Right ventricle myocardium superior (tissue), 1 donor: Measurements from ENCODE around the gene FHL1. TPM values are rescaled to one million over a fixed set of nuclear protein-coding genes. Genes with fewer than 3 reads are reported as not detected.
"Not testable (repeated sequence)": the region's sequence is repeated elsewhere in the genome, so short reads cannot be mapped to it uniquely, and the experiment has no call there.

Experiments
- ATAC-seq: fragments of 200-7000 bp; cut with Tn5 transposase; one replicate; pipeline ENCODE4 v1.9.1; 2020; ENCODE audit warnings: mild to moderate bottlenecking; ENCODE audit not compliant: poor library complexity
- DNase-seq: peaks from one replicate; pipeline ENCODE4 v3.0.0-alpha.2; 2020
- intact Hi-C: fragments of 100-400 bp; cut with DNase I; formaldehyde crosslinking; loops from one replicate; pipeline ENCODE4 v1.11.2; 2022
- total RNA-seq: library from RNA; stranded (reverse); fragmentation: NEBNext Ultra II Directional; extraction: Animal tissue kit (Norgen Biotek cat#: 25700); gene quantifications from one replicate; pipeline ENCODE4 v1.2.1, GENCODE V29; 2021
- donor health status: DM: no; HTN: yes; CAD: no; lungs with severe emphysema.

FHL1 gene
- total RNA-seq, 1 donor from 2014 or later, result 808 TPM

DNA sequence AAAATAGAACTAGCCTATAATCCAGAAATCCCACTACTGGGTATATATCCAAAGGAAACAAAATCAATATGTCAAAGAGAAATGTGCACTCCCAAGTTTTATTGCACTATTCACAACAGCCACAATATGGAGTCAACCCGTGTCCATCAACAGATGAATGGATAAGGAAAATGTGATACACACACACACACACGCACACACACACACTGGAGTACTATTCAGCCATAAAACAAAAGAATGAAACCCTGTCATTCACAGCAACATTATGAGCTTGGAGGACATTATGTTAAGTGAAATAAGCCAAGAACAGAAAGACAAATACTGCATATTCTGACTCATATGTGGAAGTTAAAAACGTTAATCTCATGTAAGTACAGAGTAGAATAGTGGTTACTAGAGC lies 5.8 kb upstream of the FHL1 start:
- intact Hi-C loops, result no loop called here
- ATAC-seq, result no peak
- no peak for DNase-seq

DNA sequence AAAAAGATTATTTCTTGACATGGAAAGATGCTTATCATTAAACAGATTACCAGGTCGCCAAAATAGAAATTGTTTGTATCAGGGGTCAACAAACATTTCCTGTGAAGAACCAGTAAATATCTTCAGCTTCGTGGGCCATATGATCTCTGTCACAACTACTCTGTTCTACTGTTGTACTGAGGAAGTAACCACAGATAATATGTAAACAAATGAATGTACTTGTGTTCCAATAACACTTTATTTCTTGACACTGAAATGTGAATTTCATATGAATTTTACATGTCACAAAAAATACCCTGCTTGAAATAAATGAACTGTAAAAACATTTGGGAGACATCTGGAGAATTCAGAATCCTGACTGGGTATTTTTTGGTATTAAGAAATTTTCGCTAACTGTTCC lies 4.7 kb upstream of the FHL1 start:
- no peak for ATAC-seq
- DNase-seq, result no peak
- intact Hi-C loops, result no loop called here

DNA sequence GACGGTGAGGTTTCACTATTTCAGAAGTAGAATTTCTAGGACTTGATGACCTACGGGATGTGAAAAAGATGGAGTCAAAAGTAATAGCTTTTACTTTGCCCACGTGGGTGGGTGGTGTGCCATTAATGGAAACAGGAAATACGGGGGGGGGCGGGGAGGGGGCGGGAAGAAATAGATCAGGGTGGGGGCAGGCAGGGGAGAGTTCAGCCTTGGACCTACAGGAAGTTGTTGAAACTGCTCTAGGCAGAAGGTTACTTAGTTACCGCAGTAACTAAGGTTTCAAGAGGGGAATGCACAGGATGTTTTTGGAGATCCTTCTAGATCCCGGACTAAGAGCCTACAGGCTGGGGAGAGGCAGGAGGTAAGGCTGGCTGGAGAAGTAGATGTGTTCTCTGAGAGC lies 3.6 kb upstream of the FHL1 start:
- ATAC-seq, result no peak
- DNase-seq, result no peak
- intact Hi-C loops, result no loop called here

GRCh38 chrX:136146614-136147314 lies 569 bp upstream of the FHL1 start:
- intact Hi-C loops, result no loop called here
- peak; percentile 47 for ATAC-seq
- peak; percentile 60 for DNase-seq

DNA sequence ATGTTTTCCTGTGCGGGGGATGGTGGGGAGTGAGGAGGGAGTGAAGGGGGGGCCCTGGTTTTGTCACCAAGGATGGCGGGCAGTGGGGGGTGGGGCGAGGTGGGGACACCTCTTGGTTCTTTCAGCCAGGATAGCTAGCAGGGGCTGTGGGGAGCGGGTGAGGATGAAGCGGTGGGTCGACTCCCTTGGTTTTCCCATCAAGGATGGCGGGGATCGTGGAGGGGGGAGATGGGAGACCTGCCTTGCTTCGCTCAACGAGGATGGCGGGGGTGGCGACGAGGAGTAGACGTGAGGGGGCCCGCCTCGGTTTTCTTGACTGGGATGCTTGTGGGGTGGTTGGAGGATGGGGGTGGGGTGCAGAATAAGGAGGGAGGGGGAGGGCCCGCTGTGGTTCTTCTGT lies 643 bp downstream of the FHL1 start:
- DNase-seq, result peak; percentile 45
- intact Hi-C loops, result no loop called here
- peak; percentile 13 for ATAC-seq

GRCh38 chrX:136148391-136148790 lies 1.1 kb downstream of the FHL1 start:
- no peak for ATAC-seq
- intact Hi-C loops, result no loop called here
- no peak for DNase-seq

DNA sequence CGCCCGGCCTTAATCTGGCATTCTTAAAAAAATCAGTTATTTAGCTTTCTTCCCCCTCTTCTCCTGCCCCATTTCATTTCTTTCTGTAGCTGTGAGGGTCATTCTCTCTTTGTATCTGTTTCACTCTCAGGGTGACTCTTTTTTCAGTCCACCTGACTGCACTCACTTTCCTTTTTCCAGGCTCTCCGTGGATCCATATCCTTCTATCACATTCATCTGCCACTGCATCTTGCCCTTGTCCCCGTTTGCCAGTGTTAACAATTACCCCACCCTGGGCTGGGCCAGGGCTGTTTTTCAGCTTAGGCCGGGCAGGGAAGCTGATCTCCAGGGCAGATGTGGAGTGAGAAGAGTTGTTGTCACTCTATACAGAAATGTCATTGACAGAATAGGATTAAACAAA lies 7.7 kb downstream of the FHL1 start:
- DNase-seq (no peak), ATAC-seq (no peak)
- intact Hi-C loops, result no loop called here

- ATAC-seq (no peak), DNase-seq (no peak)
- intact Hi-C loops, result no loop called here
These were observed 9.3 kb downstream of the FHL1 start for GRCh38 chrX:136156560-136157117.

- intact Hi-C loops, result no loop called here
These were observed 9.9 kb downstream of the FHL1 start for GRCh38 chrX:136157187-136157586.

DNA sequence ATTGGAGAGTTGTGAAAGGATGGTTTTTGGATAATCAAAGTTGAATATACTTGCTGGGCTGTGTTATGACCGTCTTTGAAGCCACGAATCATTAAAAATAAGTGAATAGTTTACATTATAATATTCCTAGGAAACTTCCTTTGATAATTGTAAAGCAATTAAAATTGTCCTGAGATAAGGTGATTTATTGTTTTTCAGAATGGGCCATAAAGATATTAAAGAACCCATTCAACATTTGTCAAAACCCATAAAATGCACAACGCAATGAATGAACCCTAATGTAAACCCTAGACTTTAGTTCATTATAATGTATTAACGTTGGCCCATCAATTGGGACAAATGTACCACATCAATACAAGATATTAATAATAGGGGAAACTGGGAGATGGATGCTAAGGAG lies 11.4 kb downstream of the FHL1 start:
- intact Hi-C loops, result no loop called here
- ATAC-seq (no peak), DNase-seq (no peak)

More at GRCh38 chrX:136157187-136157586, 9.9 kb downstream of the FHL1 start:
- no peak for ATAC-seq
- DNase-seq, result no peak

GRCh38 chrX:136159611-136160025 lies 12.3 kb downstream of the FHL1 start:
- intact Hi-C loops, result loop anchor here (2.0 to 10.0 kb wide), 2 partner anchors 105 to 131 kb away; no protein-coding TSS in a partner anchor
- DNase-seq, result no peak
- ATAC-seq, result peak; percentile 45

DNA sequence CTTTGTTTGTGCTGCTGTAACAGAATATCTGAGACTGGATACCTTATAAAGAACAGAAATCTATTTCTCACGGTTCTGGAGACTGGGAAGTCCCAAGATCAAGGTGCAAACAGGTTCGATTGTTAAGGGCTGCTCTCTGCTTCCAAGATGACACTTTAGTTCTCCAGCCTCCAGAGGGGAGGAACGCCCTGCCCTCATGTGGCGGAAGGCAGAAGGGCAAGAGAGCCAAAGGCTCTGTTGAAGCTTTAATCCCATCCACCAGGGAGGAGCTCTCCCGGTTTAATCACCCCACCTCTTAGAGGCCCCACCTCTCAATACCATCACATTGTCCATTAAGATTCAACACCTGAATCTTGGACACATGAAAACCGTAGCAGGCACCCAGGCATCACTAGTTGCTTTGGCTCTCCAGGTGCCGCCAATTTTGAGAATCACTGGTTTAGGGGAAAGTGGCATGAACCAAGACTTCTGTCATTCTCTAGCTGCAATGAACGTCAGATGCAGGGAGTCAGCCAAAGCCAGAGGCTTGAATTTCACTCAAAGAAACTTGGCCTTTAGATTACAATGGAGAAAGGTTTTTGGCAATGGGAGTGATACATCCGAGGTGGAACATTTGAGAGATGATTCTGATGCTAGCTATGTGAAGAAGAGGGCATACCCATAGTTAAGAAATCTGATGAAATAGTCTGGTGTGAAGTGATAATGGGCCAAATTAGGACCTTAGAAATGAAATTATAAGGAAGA lies 15.7 kb downstream of the FHL1 start:
- intact Hi-C loops, result loop anchor here (10.0 kb wide), 1 partner anchor 102 kb away; no protein-coding TSS in a partner anchor
- peak; percentile 71 for ATAC-seq
- peak; percentile 67 for DNase-seq

DNA sequence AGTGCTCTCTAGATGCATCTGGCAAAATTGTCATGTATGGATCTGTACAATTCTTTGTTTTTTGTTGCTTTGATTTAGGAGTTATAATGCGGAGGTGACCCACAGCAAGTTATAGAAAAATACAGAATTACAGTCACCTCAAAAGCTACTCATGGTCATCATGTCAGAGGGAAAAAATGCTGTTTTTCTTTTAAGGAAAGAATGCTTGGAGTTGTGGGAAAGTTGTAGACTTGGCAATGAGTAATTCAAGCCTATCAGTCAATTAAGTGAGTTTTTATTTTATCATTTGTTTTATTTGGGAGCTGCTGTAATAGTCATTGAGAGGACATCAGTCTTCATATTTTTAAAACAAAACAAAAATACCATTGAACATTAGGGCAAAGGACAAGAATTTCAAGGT lies 16.4 kb downstream of the FHL1 start:
- intact Hi-C loops, result loop anchor here (10.0 kb wide), 1 partner anchor 101 kb away; no protein-coding TSS in a partner anchor
- ATAC-seq, result no peak
- DNase-seq, result no peak

DNA sequence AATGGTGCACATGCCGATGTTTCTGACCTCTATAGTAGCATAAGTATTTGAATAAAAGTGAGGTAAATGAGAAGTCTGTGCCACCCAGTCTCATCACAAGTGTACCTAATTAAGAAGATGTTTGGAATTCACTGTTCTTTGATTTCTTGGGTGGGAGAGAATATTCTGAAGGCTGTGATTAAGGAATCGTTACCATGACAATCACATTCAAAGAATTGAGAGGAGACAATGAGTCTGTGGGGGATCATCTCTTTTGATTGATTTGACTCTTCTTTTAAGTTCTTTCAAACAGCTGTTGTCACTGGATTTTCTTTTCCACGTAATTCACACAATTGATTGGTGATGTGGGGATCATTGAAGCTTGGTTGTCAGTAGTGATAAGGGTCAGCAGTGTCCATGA lies 18.1 kb downstream of the FHL1 start:
- no peak for ATAC-seq
- DNase-seq, result no peak
- intact Hi-C loops, result loop anchor here (10.0 kb wide), 1 partner anchor 99 kb away; no protein-coding TSS in a partner anchor

DNA sequence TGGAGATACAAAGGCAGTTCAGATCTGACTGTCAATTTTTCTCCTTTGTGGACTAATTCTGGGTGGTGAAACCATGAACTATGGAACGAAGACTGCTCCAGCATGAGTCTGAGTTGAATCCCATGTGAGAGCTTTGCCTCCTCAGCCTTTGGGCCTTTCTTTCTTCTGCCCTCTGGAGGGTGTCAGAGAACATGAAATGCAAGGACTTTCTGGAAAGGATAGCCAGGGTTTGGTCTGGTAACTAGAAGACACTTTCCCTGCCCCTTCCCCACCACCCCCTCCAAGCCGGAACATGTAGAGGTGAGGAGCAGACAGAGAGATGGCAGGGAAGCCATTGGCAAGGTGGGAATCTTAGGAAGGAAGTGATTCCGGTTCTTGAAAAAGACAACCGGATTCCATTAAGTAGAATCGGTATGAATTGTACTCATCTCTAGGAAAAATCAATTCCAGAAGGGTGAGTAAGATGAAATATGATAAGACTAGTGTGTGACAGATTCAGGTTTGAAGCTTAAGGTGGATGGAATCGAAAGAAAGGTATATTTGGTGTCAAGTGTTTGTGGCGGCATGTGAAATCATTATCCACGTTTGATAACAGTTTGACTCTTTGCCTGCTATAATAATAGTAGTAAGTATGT lies 19.0 kb downstream of the FHL1 start:
- DNase-seq (no peak), ATAC-seq (peak; percentile 14)
- intact Hi-C loops, result loop anchor here (10.0 kb wide), 1 partner anchor 98 kb away; no protein-coding TSS in a partner anchor

DNA sequence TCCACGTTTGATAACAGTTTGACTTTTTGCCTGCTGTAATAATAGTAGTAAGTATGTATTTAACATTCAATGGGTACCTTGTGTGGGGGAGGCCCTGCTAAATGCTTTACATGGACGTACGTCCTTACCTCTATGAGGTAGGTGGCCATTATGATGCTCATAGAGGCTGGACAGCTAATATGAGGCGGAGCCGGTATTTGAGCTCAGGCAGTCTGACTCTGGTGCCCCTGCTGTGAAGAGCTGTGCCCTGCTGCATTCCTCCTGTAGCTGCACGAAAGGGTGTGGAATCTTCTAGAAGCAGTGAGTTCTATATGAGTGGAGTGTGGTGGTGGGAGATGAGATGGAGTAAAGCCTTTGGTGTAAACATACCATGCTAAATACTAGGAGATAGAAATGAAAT lies 20.7 kb downstream of the FHL1 start:
- intact Hi-C loops, result loop anchor here (10.0 kb wide), 1 partner anchor 97 kb away; no protein-coding TSS in a partner anchor
- DNase-seq, ATAC-seq: not testable (repeated sequence)

DNA sequence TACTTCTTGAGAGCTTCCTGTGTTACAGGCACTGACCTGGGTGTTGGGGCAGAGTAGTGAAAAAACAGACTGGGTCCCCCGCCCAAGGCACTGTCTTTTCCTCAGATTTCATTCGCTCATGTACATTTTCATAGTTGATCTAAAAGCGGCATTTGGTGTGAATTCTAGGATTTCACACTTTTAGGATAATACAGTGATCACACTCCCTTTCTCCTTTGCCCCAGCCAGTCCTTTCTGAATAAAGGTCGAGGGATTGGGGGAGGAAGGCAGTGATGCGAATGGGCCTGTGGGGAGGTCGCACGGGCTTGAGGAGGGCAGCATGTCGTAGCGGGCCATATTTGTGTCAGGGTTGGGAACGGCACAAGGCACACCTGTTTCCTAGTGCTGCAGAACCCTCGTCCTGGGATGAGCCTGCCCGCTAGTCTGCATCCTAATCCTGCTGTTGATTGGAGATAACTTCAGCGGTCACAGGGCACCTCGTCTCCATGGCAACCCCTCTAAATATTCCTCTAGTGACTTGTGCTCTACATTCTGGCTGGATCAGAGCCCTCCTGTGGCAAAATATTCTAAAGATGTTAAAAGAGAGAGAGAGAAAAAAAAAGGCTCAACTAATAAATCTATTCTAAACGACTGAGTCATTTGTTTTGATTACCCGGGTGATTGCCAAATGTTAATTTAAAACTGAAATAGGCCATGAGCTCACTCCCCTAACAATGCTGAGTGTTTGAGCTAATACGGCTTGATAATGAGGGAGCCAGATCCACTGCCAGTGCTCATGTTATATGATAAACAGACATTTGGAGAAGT lies 21.8 kb downstream of the FHL1 start:
- intact Hi-C loops, result loop anchor here (10.0 kb wide), 1 partner anchor 96 kb away; no protein-coding TSS in a partner anchor
- peak; percentile 84 for ATAC-seq
- peak; percentile 51 for DNase-seq

- intact Hi-C loops, result loop anchor here (2.0 kb wide), 1 partner anchor 39 kb away; no protein-coding TSS in a partner anchor
- ATAC-seq, result peak; percentile 83
- DNase-seq, result no peak
These were observed 22.9 kb downstream of the FHL1 start for GRCh38 chrX:136170139-136170800.
